Smooth muscle cell (in vitro differentiated cells): ENCODE data around the gene CRYBB3. TPM values are rescaled to one million over a fixed set of nuclear protein-coding genes. Genes with fewer than 3 reads are reported as not detected.

Experiments used
- DNase-seq: peaks from one replicate; lab custom pipeline; 2025; ENCODE audit not compliant: unreplicated experiment; lab: John Stamatoyannopoulos, UW
- H2AFZ ChIP-seq: fragments of 200-600 bp; sonication (generic); 2 replicates; pipeline ENCODE4 v1.6.0; 2016; ENCODE audit warnings: antibody characterized with exemption, low read depth, mild to moderate bottlenecking
- H3F3A ChIP-seq: fragments of 200-600 bp; sonication (generic); 2 replicates; pipeline ENCODE4 v1.6.0; 2017; ENCODE audit warnings: antibody characterized with exemption, low read depth
- H3K27ac ChIP-seq: fragments of 200-600 bp; sonication (generic); 2 replicates; pipeline ENCODE4 v1.5.1; 2016; ENCODE audit warnings: low read depth, mild to moderate bottlenecking
- H3K27me3 ChIP-seq: fragments of 200-600 bp; sonication (generic); 2 replicates; pipeline ENCODE4 v1.6.1; 2016; ENCODE audit warnings: low read depth, mild to moderate bottlenecking
- H3K36me3 ChIP-seq: fragments of 200-600 bp; sonication (generic); 2 replicates; pipeline ENCODE4 v1.5.1; 2016; ENCODE audit warnings: low read depth
- H3K4me1 ChIP-seq: fragments of 200-600 bp; sonication (generic); 2 replicates; pipeline ENCODE4 v1.5.1; 2016; ENCODE audit warnings: low read depth
- H3K4me2 ChIP-seq: fragments of 200-600 bp; sonication (generic); 2 replicates; pipeline ENCODE4 v1.6.0; 2016; ENCODE audit warnings: mild to moderate bottlenecking
- H3K4me3 ChIP-seq: fragments of 200-600 bp; sonication (generic); 2 replicates; pipeline ENCODE4 v1.5.1; 2016; ENCODE audit warnings: mild to moderate bottlenecking
- H3K79me2 ChIP-seq: fragments of 200-600 bp; sonication (generic); 2 replicates; pipeline ENCODE4 v1.6.0; 2016; ENCODE audit warnings: low read depth, mild to moderate bottlenecking
- H3K9ac ChIP-seq: fragments of 200-600 bp; sonication (generic); 2 replicates; pipeline ENCODE4 v1.6.0; 2016; ENCODE audit warnings: low read depth
- H3K9me3 ChIP-seq: fragments of 200-600 bp; sonication (generic); replicated peaks from 2 replicates; pipeline ENCODE4 v1.5.1; 2016; ENCODE audit warnings: low read depth
- H4K20me1 ChIP-seq: fragments of 200-600 bp; sonication (generic); 2 replicates; pipeline ENCODE4 v1.6.0; 2016; ENCODE audit warnings: low read depth
- CTCF ChIP-seq: fragments of 200-600 bp; sonication (generic); IDR thresholded peaks from 2 replicates; pipeline ENCODE4 v1.5.1; 2017; ENCODE audit warnings: borderline replicate concordance, mild to moderate bottlenecking, antibody characterized with exemption; ENCODE audit not compliant: insufficient read depth, poor library complexity, severe bottlenecking
- WGBS: methylation state at CpG from one replicate; pipeline ENCODE4 v1.1.7; 2016; ENCODE audit warnings: low lambda C conversion rate; 5-methylcytosine and 5-hydroxymethylcytosine counted together
- polyA plus RNA-seq: library from polyadenylated mRNA; unstranded; fragments of >200 nt; fragmentation: Nextera tagmentation; extraction: Ambion mirVana; gene quantifications from 2 replicates; pipeline ENCODE4 v1.2.1, GENCODE V29; 2016
- total RNA-seq: library from RNA; depleted of rRNA; stranded (reverse); fragments of >200 nt; gene quantifications from 2 replicates; pipeline ENCODE4 v1.2.3, GENCODE V29; 2014

CRYBB3 gene
- total and polyA plus RNA-seq, 2 experiments from 2014 or later = not detected

DNA sequence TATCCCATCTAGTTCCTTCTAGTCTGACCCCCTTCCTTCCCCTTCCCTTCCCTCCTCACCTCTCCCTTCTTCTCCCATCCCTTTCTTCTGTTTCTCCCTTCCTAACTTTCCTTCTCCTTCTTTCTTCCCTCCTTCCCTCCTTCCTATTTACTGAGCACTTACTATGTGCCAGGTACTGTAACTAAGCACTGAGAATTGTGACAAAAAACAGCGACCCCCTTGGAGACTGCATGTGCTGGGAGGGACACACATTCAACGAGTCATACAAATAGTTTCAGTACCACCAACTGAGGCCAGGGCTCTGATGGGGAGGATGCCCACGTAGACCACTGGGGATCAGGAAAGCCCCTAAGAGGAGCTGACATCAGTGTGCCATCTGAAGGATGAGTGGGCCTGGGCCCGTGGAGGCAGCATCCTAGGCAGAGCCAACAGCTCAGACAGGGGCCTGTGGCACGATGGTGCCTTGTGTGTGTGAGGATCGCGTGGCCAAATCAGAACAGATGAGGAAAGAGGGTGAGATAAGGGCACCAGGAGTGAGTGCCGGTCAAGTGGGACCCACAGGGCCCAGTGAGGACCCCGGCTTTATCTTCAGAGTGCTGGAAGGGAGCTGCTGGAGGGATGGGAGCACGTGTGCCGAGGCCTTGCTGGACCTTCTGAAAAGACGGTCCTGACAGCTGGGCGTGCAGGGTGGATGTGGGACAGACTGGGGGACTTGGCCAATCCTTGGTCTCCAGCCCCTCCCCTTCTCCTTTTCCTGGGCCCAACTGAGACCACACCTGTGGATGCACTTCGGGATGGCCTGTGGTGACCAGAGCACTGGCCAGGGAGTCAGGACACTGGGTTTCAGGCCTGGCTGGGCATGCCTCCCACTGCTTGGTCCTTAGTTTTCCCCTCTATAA is 38.4 kb upstream of the CRYBB3 start:
- WGBS = 92% methylated on average over 14 of the region's 14 CpGs
- Histone ChIP-seq H3K9ac (no peak overlapping the region), H3K4me3 (no peak overlapping the region), H3K27me3 (no peaks in the 10 kb centered on the region), H4K20me1 (peaks cover 26% of the 10 kb centered on the region), H3K36me3 (no peaks in the 10 kb centered on the region), H3K4me1 (no peaks in the 10 kb centered on the region), H3K79me2 (no peaks in the 10 kb centered on the region), H3K4me2 (no peak overlapping the region), H3F3A (no peaks in the 10 kb centered on the region), H3K9me3 (no peaks in the 10 kb centered on the region), H2AFZ (no peak overlapping the region), H3K27ac (no peak overlapping the region)
- DNase-seq = no peak
- no peak for TF ChIP-seq CTCF

GRCh38 chr22:25161916-25162530 is 37.6 kb upstream of the CRYBB3 start:
- WGBS = 87% methylated on average over 6 of the region's 6 CpGs
- no peaks in the 10 kb centered on the region for H3K36me3 ChIP-seq
- H3K4me1 ChIP-seq = no peaks in the 10 kb centered on the region
- TF ChIP-seq CTCF = no peak
- no peaks in the 10 kb centered on the region for H3F3A ChIP-seq
- no peak overlapping the region for H3K4me3 ChIP-seq
- H2AFZ ChIP-seq = no peak overlapping the region
- H3K27ac ChIP-seq = no peak overlapping the region
- H3K79me2 ChIP-seq = no peaks in the 10 kb centered on the region
- no peak for DNase-seq
- no peak overlapping the region for H3K9ac ChIP-seq
- no peak overlapping the region for H3K4me2 ChIP-seq
- H3K9me3 ChIP-seq = no peaks in the 10 kb centered on the region
- no peaks in the 10 kb centered on the region for H3K27me3 ChIP-seq
- H4K20me1 ChIP-seq = peaks cover 26% of the 10 kb centered on the region

DNA sequence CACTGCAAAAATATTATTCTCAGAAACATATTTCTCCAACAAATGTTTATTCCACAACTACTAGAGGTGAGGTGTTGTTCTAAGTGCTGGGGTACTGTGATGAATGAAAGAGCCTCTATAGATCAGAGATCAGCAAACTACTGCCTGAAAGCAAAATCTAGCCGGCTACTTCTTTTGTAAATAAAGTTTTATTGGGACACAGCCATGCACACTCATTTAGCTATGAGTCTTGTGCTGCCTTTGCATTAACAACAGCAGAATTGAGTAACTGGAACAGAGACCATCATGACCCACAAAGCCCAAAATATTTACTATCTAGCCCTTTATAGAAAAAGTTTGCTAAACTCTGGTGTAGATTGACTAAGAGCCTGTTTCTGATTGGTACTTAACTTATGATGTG is 37.1 kb upstream of the CRYBB3 start:
- WGBS = 92% methylated on average over 1 of the region's 1 CpG
- Histone ChIP-seq H3K79me2 (no peaks in the 10 kb centered on the region), H4K20me1 (peaks cover 26% of the 10 kb centered on the region), H3F3A (no peaks in the 10 kb centered on the region), H3K36me3 (no peaks in the 10 kb centered on the region), H3K4me2 (no peak overlapping the region), H3K4me3 (no peak overlapping the region), H3K27ac (no peak overlapping the region), H3K27me3 (no peaks in the 10 kb centered on the region), H3K9ac (no peak overlapping the region), H2AFZ (no peak overlapping the region), H3K4me1 (no peaks in the 10 kb centered on the region), H3K9me3 (no peaks in the 10 kb centered on the region)
- DNase-seq = no peak
- no peak for TF ChIP-seq CTCF
